Tibial nerve (tissue), 4 donors: Measurements from ENCODE around the gene C1orf52. TPM values are rescaled to one million over a fixed set of nuclear protein-coding genes. Genes with fewer than 3 reads are reported as not detected.

ENCODE experiments used
- DNase-seq, 2 donors: peaks; one replicate each; pipeline ENCODE4 v3.0.0-alpha.2; 2019; ENCODE audit warnings: low spot score in 2 of 2
- H3K27ac ChIP-seq, 4 donors: fragments of 200-600 bp; sonication (generic) in 3 of 4; one replicate each; pipeline ENCODE4 v1.5.1; 2017 to 2019; ENCODE audit warnings: mild to moderate bottlenecking in 1 of 4
- H3K27me3 ChIP-seq, 2 donors: fragments of 200-600 bp; sonication (generic) in 1 of 2; one replicate each; pipeline versions ENCODE4 v1.5.1 to v1.6.0; 2017 to 2019
- H3K36me3 ChIP-seq, 3 donors: fragments of 200-600 bp; sonication (generic); one replicate each; pipeline ENCODE4 v1.5.1; 2018 to 2019
- H3K4me1 ChIP-seq, 4 donors: fragments of 200-600 bp; sonication (generic) in 3 of 4; one replicate each; pipeline ENCODE4 v1.5.1; 2017 to 2019
- H3K4me3 ChIP-seq, 4 donors: fragments of 200-600 bp; sonication (generic) in 3 of 4; one replicate each; pipeline ENCODE4 v1.5.1; 2017 to 2019; ENCODE audit warnings: mild to moderate bottlenecking in 1 of 4, moderate library complexity in 1 of 4
- H3K9me3 ChIP-seq, 4 donors: fragments of 200-600 bp; sonication (generic) in 3 of 4; one replicate each; pipeline ENCODE4 v1.5.1; 2017 to 2019
- EP300 ChIP-seq, 2 donors: sonication (generic); formaldehyde crosslinking; IDR thresholded peaks; one replicate each; pipeline ENCODE4 v1.6.1; 2017; ENCODE audit warnings: antibody characterized with exemption in 2 of 2, mild to moderate bottlenecking in 1 of 2
- POLR2A ChIP-seq, 2 donors: fragments of 450-650 bp; IDR thresholded peaks; one replicate each; pipeline ENCODE4 v1.6.1; 2017; ENCODE audit warnings: antibody characterized with exemption in 2 of 2, mild to moderate bottlenecking in 2 of 2, moderate library complexity in 2 of 2
- WGBS, 2 donors: methylation state at CpG; one replicate each; pipeline ENCODE4 v1.1.5; 2018; 5-methylcytosine and 5-hydroxymethylcytosine counted together
- total RNA-seq, 4 donors: library from RNA; depleted of rRNA; stranded (reverse); fragments of >200 nt; gene quantifications; one replicate each; pipeline ENCODE4 v1.1.0, GENCODE V29; 2016
- TF ChIP-seq, protein P1 (sequence below), 5 experiments: fragments of 200-600 bp in 3 of 5; fragments of 450-650 bp in 2 of 5; sonication (generic) in 3 of 5; IDR thresholded peaks; one replicate each; pipeline ENCODE4 v1.5.1; 2016 to 2019; ENCODE audit warnings: antibody characterized with exemption in 5 of 5, mild to moderate bottlenecking in 3 of 5, moderate library complexity in 2 of 5

Gene C1orf52
- total RNA-seq, 4 donors from 2014 or later: 12.7 to 34.8 (median 24.5) TPM

GRCh38 chr1:85278853-85279314 is 19.4 kb upstream of the C1orf52 start:
- TF ChIP-seq POLR2A (IDR thresholded peaks at IDR 0.05) (no peak), EP300 (IDR thresholded peaks at IDR 0.05) (peak in 1 of 2 donors; percentile 75)

DNA sequence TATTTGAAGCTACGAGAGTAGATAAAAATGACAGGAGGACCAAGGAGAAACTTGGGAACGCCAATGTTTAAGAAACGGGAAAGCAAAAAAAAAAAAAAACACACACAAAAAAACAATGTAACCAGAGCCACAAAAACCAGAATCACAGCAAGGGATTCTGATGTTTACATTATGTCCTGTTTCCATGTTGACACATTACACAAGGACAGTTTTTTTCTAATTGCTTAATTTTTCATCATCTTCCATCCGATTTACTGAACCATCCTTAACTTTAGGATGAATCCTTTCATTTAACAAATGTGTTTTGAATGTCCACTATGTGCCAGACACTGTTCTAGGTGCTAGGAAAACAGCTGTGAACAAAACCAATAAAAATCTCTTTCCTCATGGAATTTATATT is 18.3 kb upstream of the C1orf52 start:
- Histone ChIP-seq H3K4me3 (no peak overlapping the region), H3K27ac (peak overlapping the region in 2 of 4 donors; percentile 96 to 98), H3K4me1 (peaks cover 0 to 33% (median 16%) of the 10 kb centered on the region in 4 donors), H3K9me3 (no peaks in the 10 kb centered on the region), H3K27me3 (no peaks in the 10 kb centered on the region), H3K36me3 (no peaks in the 10 kb centered on the region)
- TF ChIP-seq POLR2A (IDR thresholded peaks at IDR 0.05) (no peak), EP300 (IDR thresholded peaks at IDR 0.05) (no peak)
- TF ChIP-seq, protein P1, sequence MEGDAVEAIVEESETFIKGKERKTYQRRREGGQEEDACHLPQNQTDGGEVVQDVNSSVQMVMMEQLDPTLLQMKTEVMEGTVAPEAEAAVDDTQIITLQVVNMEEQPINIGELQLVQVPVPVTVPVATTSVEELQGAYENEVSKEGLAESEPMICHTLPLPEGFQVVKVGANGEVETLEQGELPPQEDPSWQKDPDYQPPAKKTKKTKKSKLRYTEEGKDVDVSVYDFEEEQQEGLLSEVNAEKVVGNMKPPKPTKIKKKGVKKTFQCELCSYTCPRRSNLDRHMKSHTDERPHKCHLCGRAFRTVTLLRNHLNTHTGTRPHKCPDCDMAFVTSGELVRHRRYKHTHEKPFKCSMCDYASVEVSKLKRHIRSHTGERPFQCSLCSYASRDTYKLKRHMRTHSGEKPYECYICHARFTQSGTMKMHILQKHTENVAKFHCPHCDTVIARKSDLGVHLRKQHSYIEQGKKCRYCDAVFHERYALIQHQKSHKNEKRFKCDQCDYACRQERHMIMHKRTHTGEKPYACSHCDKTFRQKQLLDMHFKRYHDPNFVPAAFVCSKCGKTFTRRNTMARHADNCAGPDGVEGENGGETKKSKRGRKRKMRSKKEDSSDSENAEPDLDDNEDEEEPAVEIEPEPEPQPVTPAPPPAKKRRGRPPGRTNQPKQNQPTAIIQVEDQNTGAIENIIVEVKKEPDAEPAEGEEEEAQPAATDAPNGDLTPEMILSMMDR (IDR thresholded peaks at IDR 0.05): no peak
- DNase-seq: no peak
- 93 to 95% methylated on average over 4 of the region's 4 CpGs for WGBS, 2 donors

More at GRCh38 chr1:85278853-85279314, 19.4 kb upstream of the C1orf52 start:
- WGBS, 2 donors: 20 to 27% methylated on average over 2 of the region's 2 CpGs
- Histone ChIP-seq H3K27ac (peak overlapping the region in 3 of 4 donors; percentile 23 to 98 (median 80)), H3K27me3 (no peaks in the 10 kb centered on the region), H3K4me3 (no peak overlapping the region), H3K36me3 (peaks cover 0 to under 1% (median 0%) of the 10 kb centered on the region in 3 donors), H3K9me3 (no peaks in the 10 kb centered on the region), H3K4me1 (peaks cover 0 to 27% (median 14%) of the 10 kb centered on the region in 4 donors)
- peak in 1 of 2 donors; percentile 60 for DNase-seq

GRCh38 chr1:85276978-85277639 is 17.6 kb upstream of the C1orf52 start:
- Histone ChIP-seq H3K27me3 (no peaks in the 10 kb centered on the region), H3K27ac (peak overlapping the region; percentile 90 to 99 (median 97)), H3K9me3 (no peaks in the 10 kb centered on the region), H3K36me3 (no peaks in the 10 kb centered on the region), H3K4me3 (peak overlapping the region; percentile 21 to 92 (median 88)), H3K4me1 (peaks cover 0 to 40% (median 16%) of the 10 kb centered on the region in 4 donors)
- TF ChIP-seq, protein P1 (IDR thresholded peaks at IDR 0.05): no peak
- peak in 1 of 2 donors; percentile 41 for TF ChIP-seq POLR2A (IDR thresholded peaks at IDR 0.05)
- WGBS, 2 donors: 63 to 66% methylated on average over 11 of the region's 11 CpGs
- DNase-seq: no peak

DNA sequence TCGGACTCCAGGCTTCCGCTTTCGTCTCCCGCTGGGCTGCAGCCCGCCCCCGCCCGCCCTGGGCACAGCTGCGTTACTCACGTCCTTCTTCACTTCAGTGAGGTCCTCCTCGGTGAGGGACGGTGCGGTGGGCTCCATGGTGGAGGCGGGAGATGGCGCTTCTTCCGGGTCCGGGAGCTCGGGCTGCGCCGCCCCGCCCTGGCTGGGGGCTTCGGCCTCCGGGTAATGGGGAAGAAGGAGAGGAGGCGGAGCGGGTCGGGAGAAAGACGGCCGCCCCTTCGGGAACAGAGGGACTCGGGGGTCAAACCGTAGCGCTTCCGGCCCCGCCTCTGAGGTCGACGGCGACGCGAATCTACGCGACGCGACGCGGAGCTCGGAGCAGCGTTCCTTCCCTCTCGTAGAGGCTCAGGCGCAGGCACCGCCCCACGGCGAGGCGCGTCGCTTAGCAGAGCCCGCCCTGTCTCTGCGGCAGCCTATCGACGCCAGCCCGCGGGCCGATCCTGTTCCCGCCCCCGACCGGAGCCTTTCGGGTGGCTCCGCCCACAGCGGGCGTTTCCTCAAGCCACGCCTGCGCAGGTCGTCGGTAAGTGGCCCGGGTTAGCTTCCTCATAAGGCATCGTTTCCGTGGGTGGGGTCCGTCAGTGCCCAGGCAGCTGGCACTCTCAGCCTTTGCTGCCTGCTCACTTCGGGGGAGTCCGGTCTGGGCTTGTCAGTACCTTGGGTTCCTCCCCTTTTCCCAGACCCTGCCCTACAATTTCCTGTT is 16.9 kb upstream of the C1orf52 start, which contains the start of gene BCL10:
Gene BCL10 (minus strand): TSS at position 418 of the 763 bp plus-strand sequence. CDS start 280 bp downstream, at position 138.
- H3K4me3 ChIP-seq: peak within 1 kb of the TSS; percentile 88 to 95 (median 90)
- H3K9me3 ChIP-seq: no peaks in the 10 kb centered on the region
- WGBS, 2 donors: 0% methylated on average over 19 to 56 of the region's 78 CpGs
- peak within 1 kb of the TSS; percentile 90 to 99 (median 97) for H3K27ac ChIP-seq
- peak; percentile 92 to 95 for DNase-seq
- H3K4me1 ChIP-seq: peaks cover 0 to 48% (median 16%) of the 10 kb centered on the region in 4 donors
- no peaks in the 10 kb centered on the region for H3K27me3 ChIP-seq
- peaks cover 0 to 3% (median 0%) of the 10 kb centered on the region in 3 donors for H3K36me3 ChIP-seq
- TF ChIP-seq, protein P1 (IDR thresholded peaks at IDR 0.05): peak in 1 of 5 experiments; percentile 19
- TF ChIP-seq EP300 (IDR thresholded peaks at IDR 0.05) (peak; percentile 91 to 96), POLR2A (IDR thresholded peaks at IDR 0.05) (peak; percentile 73 to 90)

DNA sequence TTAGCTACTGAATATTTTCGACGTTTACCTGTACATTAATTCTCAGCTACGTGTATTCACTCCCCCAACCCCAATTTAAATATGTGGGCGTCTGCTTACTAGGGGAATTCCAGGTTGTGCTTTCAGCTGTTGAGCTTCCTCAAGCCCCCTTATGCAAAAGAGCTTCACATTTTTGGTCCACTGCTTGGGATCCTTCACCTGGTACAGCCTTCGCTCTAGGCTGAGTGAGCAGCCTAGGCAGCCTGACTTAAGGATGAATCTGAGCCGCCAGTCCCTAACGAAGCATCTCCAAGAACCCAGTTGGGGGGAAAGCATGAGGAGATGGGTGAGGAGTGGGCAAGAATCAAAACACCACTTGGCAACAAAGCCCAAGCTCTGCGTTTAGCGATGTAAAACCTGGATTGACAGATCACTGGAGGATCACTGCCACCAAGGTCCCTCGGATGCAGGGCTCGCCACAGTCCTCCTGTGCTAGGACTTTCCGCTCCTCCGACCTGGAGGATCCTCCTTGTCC is 16.3 kb upstream of the C1orf52 start:
- no peaks in the 10 kb centered on the region for H3K9me3 ChIP-seq
- H3K4me3 ChIP-seq: peak overlapping the region; percentile 88 to 95 (median 90)
- DNase-seq: no peak
- 3 to 4% methylated on average over 13 of the region's 13 CpGs for WGBS, 2 donors
- peaks cover 0 to 49% (median 16%) of the 10 kb centered on the region in 4 donors for H3K4me1 ChIP-seq
- H3K27ac ChIP-seq: peak overlapping the region; percentile 90 to 99 (median 97)
- TF ChIP-seq POLR2A (IDR thresholded peaks at IDR 0.05): no peak
- TF ChIP-seq EP300 (IDR thresholded peaks at IDR 0.05): no peak
- TF ChIP-seq, protein P1 (IDR thresholded peaks at IDR 0.05): no peak
- H3K36me3 ChIP-seq: peaks cover 0 to 7% (median 0%) of the 10 kb centered on the region in 3 donors
- H3K27me3 ChIP-seq: no peaks in the 10 kb centered on the region
